HG03280 (cell line): Measurements from ENCODE around the gene SLC2A4RG.
A peak's percentile ranks its signal among the peaks of the same experiment; 100 is the strongest.

Experiments used
- ATAC-seq: cut with Tn5 transposase; IDR thresholded peaks from one replicate; pipeline ENCODE4 v1.9.1; 2021; ENCODE audit warnings: mild to moderate bottlenecking, moderate library complexity; ENCODE audit not compliant: unreplicated experiment

SLC2A4RG gene

GRCh38 chr20:63698739-63699465, 40.7 kb upstream of the SLC2A4RG start:
- ATAC-seq = no peak

GRCh38 chr20:63699466-63700198, 39.9 kb upstream of the SLC2A4RG start:
- ATAC-seq = no peak

- no peak for ATAC-seq
Measured at GRCh38 chr20:63700199-63701050, 39.2 kb upstream of the SLC2A4RG start.

GRCh38 chr20:63701051-63701328, 38.6 kb upstream of the SLC2A4RG start:
- no peak for ATAC-seq

GRCh38 chr20:63701329-63702035, 38.1 kb upstream of the SLC2A4RG start:
- ATAC-seq = no peak

GRCh38 chr20:63702036-63702665, 37.4 kb upstream of the SLC2A4RG start:
- no peak for ATAC-seq

- no peak for ATAC-seq
Measured at GRCh38 chr20:63702751-63703470, 36.7 kb upstream of the SLC2A4RG start.

- no peak for ATAC-seq
Measured at GRCh38 chr20:63703471-63703975, 36.1 kb upstream of the SLC2A4RG start.

- ATAC-seq = no peak
Measured at GRCh38 chr20:63703976-63704748, 35.4 kb upstream of the SLC2A4RG start.

- no peak for ATAC-seq
Measured at GRCh38 chr20:63704749-63705117, 34.8 kb upstream of the SLC2A4RG start.

GRCh38 chr20:63705232-63706026, 34.1 kb upstream of the SLC2A4RG start:
- ATAC-seq = no peak

GRCh38 chr20:63706027-63706695, 33.4 kb upstream of the SLC2A4RG start:
- ATAC-seq = no peak

- ATAC-seq = peak; percentile 22
Measured at GRCh38 chr20:63706852-63707557, 32.6 kb upstream of the SLC2A4RG start.

- ATAC-seq = peak; percentile 68
Measured at GRCh38 chr20:63707558-63708300, 31.8 kb upstream of the SLC2A4RG start, which contains the start of the genes ARFRP1 and ZGPAT. TSS of gene ARFRP1 (minus strand) at chr20:63707976. CDS start at chr20:63707091, 885 bp downstream. TSS of gene ZGPAT (plus strand) at chr20:63708039. CDS start at chr20:63708581, 542 bp downstream.

- ATAC-seq = peak; percentile 12
Measured at GRCh38 chr20:63708301-63709148, 31.1 kb upstream of the SLC2A4RG start.
